ENCODE results near the gene PER3. TPM values are rescaled to one million over a fixed set of nuclear protein-coding genes. Genes with fewer than 3 reads are reported as not detected.

PER3 gene
- polyA plus RNA-seq, 1 donor from 2014 or later = 0.84 TPM

DNA sequence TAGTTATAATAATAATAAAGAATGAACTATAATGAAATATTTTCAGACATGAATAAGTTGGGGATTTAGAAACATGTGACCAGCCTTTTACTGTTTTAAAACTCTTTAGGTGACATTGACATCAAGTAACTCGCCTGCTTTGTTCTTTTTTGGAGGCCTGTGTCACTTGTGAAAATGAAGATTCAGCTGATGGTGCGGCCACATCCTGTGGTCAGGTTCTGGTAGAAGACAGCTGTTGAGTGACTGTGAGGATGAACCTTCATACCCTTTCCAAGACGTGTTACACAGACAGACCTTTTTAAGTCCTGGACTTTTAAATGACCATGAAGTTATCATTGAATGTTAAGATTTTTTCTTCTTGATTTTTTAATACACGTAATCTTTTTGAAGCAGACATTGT lies 58.4 kb downstream of the PER3 start:
- H3K9me3 ChIP-seq (ENCODE audit: low read length) = no peaks in the 10 kb centered on the region
- H3K9me2 ChIP-seq (ENCODE audit: insufficient read depth, low read length) = no peaks in the 10 kb centered on the region
- no peak overlapping the region for H3K4me3 ChIP-seq (ENCODE audit: low read length)

DNA sequence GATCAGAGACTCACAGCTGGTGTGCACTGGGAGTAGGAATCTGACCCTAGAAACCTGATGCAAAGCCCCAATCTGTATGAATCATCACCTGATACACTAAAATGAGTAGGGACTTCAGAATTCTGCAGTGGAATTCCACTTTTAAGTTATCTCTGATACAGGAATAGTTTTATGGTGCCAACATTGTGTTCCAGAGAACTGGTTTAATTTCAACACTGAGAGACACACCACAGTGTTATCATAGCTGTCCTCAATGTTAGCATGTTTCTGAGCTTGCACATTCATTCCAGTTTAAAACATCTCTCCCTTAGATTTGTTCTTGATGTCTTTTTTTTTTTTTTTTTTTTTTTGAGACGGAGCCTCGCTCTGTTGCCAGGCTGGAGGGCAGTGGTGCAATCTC lies 61.7 kb downstream of the PER3 start:
- no peaks in the 10 kb centered on the region for H3K9me3 ChIP-seq (ENCODE audit: low read length)
- no peak overlapping the region for H3K9ac ChIP-seq (ENCODE audit: low read length)
- H3K4me3 ChIP-seq (ENCODE audit: low read length) = no peak overlapping the region
- no peaks in the 10 kb centered on the region for H4K20me1 ChIP-seq (ENCODE audit: insufficient read depth)
- H3K36me3 ChIP-seq (ENCODE audit: insufficient read depth, low read length) = no peaks in the 10 kb centered on the region
- H3K27me3 ChIP-seq (ENCODE audit: insufficient read depth, low read depth, low read length) = no peaks in the 10 kb centered on the region
- no peak overlapping the region for H2AFZ ChIP-seq (ENCODE audit: low read depth, low read length)
- no peak overlapping the region for H3K4me2 ChIP-seq (ENCODE audit: low read length)
- H3F3A ChIP-seq (ENCODE audit: insufficient read depth, low read length, poor library complexity, severe bottlenecking) = no peaks in the 10 kb centered on the region
- H3K27ac ChIP-seq (ENCODE audit: low read length) = no peak overlapping the region
- no peaks in the 10 kb centered on the region for H3K79me2 ChIP-seq (replicated peaks; ENCODE audit: insufficient read depth, low read length)
- TF ChIP-seq MXI1 (conservative IDR thresholded peaks at IDR 0.05; ENCODE audit: poor library complexity, severe bottlenecking) = no peak
- no peak for TF ChIP-seq RAD21 (conservative IDR thresholded peaks at IDR 0.05)
- TF ChIP-seq SMC3 (conservative IDR thresholded peaks at IDR 0.05; ENCODE audit: poor library complexity) = no peak
- TF ChIP-seq, protein P1, sequence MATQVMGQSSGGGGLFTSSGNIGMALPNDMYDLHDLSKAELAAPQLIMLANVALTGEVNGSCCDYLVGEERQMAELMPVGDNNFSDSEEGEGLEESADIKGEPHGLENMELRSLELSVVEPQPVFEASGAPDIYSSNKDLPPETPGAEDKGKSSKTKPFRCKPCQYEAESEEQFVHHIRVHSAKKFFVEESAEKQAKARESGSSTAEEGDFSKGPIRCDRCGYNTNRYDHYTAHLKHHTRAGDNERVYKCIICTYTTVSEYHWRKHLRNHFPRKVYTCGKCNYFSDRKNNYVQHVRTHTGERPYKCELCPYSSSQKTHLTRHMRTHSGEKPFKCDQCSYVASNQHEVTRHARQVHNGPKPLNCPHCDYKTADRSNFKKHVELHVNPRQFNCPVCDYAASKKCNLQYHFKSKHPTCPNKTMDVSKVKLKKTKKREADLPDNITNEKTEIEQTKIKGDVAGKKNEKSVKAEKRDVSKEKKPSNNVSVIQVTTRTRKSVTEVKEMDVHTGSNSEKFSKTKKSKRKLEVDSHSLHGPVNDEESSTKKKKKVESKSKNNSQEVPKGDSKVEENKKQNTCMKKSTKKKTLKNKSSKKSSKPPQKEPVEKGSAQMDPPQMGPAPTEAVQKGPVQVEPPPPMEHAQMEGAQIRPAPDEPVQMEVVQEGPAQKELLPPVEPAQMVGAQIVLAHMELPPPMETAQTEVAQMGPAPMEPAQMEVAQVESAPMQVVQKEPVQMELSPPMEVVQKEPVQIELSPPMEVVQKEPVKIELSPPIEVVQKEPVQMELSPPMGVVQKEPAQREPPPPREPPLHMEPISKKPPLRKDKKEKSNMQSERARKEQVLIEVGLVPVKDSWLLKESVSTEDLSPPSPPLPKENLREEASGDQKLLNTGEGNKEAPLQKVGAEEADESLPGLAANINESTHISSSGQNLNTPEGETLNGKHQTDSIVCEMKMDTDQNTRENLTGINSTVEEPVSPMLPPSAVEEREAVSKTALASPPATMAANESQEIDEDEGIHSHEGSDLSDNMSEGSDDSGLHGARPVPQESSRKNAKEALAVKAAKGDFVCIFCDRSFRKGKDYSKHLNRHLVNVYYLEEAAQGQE (IDR thresholded peaks at IDR 0.05; ENCODE audit: borderline replicate concordance) = no peak
- TF ChIP-seq EZH2 (IDR thresholded peaks at IDR 0.05; ENCODE audit: borderline replicate concordance, insufficient read depth, low read length, poor library complexity, severe bottlenecking) = no peak
- TF ChIP-seq, protein P2, sequence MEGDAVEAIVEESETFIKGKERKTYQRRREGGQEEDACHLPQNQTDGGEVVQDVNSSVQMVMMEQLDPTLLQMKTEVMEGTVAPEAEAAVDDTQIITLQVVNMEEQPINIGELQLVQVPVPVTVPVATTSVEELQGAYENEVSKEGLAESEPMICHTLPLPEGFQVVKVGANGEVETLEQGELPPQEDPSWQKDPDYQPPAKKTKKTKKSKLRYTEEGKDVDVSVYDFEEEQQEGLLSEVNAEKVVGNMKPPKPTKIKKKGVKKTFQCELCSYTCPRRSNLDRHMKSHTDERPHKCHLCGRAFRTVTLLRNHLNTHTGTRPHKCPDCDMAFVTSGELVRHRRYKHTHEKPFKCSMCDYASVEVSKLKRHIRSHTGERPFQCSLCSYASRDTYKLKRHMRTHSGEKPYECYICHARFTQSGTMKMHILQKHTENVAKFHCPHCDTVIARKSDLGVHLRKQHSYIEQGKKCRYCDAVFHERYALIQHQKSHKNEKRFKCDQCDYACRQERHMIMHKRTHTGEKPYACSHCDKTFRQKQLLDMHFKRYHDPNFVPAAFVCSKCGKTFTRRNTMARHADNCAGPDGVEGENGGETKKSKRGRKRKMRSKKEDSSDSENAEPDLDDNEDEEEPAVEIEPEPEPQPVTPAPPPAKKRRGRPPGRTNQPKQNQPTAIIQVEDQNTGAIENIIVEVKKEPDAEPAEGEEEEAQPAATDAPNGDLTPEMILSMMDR (IDR thresholded peaks at IDR 0.05; ENCODE audit: poor library complexity, severe bottlenecking) = no peak
- TF ChIP-seq EP300 (conservative IDR thresholded peaks at IDR 0.05; ENCODE audit: poor library complexity, severe bottlenecking) = no peak
- no peak for TF ChIP-seq TAF1 (IDR thresholded peaks at IDR 0.05; ENCODE audit: low read depth)
- TF ChIP-seq POLR2AphosphoS5 (IDR thresholded peaks at IDR 0.05) = no peak
- H3K9me2 ChIP-seq (ENCODE audit: insufficient read depth, low read length) = no peaks in the 10 kb centered on the region

More for the DNA sequence above, 58.4 kb downstream of the PER3 start:
- TF ChIP-seq, protein P2 (IDR thresholded peaks at IDR 0.05; ENCODE audit: poor library complexity, severe bottlenecking) = no peak
- TF ChIP-seq POLR2AphosphoS5 (IDR thresholded peaks at IDR 0.05) = no peak
- TF ChIP-seq, protein P1 (IDR thresholded peaks at IDR 0.05; ENCODE audit: borderline replicate concordance) = no peak
- TF ChIP-seq EZH2 (IDR thresholded peaks at IDR 0.05; ENCODE audit: borderline replicate concordance, insufficient read depth, low read length, poor library complexity, severe bottlenecking) = no peak
- no peak for TF ChIP-seq EP300 (conservative IDR thresholded peaks at IDR 0.05; ENCODE audit: poor library complexity, severe bottlenecking)
- TF ChIP-seq TAF1 (IDR thresholded peaks at IDR 0.05; ENCODE audit: low read depth) = no peak
- TF ChIP-seq RAD21 (conservative IDR thresholded peaks at IDR 0.05) = no peak
- TF ChIP-seq MXI1 (conservative IDR thresholded peaks at IDR 0.05; ENCODE audit: poor library complexity, severe bottlenecking) = no peak
- TF ChIP-seq SMC3 (conservative IDR thresholded peaks at IDR 0.05; ENCODE audit: poor library complexity) = no peak
- no peaks in the 10 kb centered on the region for H3K27me3 ChIP-seq (ENCODE audit: insufficient read depth, low read depth, low read length)
- H3K27ac ChIP-seq (ENCODE audit: low read length) = no peak overlapping the region
- H3K4me2 ChIP-seq (ENCODE audit: low read length) = no peak overlapping the region
- H4K20me1 ChIP-seq (ENCODE audit: insufficient read depth) = no peaks in the 10 kb centered on the region
- H3K36me3 ChIP-seq (ENCODE audit: insufficient read depth, low read length) = no peaks in the 10 kb centered on the region
- H3K79me2 ChIP-seq (replicated peaks; ENCODE audit: insufficient read depth, low read length) = no peaks in the 10 kb centered on the region
- H3F3A ChIP-seq (ENCODE audit: insufficient read depth, low read length, poor library complexity, severe bottlenecking) = no peaks in the 10 kb centered on the region
- H3K9ac ChIP-seq (ENCODE audit: low read length) = no peak overlapping the region
- H2AFZ ChIP-seq (ENCODE audit: low read depth, low read length) = no peak overlapping the region

All from neural cell (in vitro differentiated cells).